GM19099 (cell line): ENCODE results near the gene LMO3.

Source experiments
- POLR2A ChIP-seq: IDR thresholded peaks from 3 replicates; pipeline ENCODE4 v1.6.1; 2011; ENCODE audit warnings: low read depth; ENCODE audit not compliant: insufficient read length; ENCODE audit errors: extremely low read depth

The LMO3 gene

DNA sequence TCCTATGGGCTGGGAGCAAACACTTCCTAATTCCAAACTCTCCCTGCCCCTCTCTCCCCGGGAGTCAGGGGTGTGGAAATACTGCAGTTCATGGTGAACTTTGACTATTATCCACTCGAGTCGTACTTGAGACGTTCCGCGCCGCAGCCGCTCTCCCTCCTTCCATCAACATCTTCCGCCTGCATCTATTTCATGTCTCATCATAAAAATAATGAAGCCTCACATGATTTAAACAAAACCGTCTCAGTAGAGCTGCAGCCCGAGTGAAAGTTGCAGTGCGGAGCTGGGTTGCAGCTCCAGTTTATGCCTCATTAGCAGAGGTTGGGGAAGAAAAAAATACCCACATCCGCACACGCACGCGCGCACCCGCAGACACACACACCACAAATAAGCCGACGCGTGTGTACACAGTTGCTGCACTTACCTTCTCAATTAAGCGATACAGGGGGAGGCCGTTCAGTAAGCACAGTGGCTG lies 283 bp downstream of the LMO3 start:
- TF ChIP-seq POLR2A: no peak

DNA sequence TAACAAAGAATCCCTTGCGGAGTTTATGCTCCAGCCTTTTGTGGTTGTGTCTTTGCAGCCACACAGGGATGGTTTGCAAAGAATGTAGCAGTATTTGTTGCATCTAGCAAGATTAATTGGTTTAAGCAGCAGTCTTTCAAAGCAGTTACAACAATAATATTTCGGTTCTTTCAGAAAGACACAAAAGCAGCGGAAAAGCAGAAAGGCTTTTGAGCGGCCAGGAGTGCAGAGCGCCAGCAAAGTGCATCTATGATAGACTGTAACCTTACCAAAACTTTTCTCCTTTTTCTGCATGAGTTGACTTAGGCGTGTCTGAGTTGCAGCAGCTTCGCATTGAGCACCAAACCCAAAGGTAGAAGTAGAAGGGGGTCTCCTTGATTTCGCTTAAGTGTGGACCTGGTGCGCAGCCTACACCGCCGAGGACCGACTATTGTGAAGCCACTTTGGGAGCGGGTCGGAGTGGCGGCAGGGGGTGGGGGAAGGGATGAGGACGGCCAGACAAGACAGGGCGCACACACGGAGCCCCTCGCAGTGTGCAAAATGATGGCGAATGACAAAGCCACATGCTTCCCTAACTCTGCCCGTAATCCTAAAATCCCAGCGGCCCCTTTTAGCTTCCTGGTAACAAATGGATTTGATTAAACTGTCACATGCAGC lies 1.2 kb downstream of the LMO3 start:
- TF ChIP-seq POLR2A: no peak

DNA sequence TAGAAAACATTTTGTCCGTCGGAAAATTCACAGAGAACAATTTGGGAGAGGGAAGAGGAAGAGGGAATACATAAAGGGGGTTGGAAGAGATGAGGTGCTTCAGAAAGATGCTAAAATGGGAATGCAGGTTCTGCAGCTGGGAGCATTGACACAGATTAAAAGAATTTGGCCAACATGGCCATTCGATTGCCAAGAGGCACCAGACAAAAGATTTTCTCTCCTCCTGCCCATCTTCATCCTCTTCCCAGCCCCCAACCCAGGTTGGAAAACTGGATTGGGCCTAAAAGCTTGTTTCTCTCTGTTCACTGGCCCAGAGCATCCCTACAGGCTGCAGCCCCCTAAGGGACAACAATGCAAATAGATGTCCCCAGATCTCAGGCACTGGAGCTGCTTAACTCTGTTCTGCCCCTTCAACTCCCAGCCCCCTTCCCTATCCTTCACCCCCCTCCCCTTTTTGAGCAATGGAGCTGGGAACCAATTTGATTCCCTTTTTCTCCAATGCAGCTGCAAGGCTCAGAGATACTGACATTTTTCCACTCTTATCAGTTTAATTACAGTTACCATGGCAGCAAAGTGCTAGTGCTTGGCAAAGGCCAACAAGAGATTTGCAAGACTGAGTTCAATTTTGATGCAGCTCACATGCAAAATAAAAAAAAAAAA lies 1.9 kb downstream of the LMO3 start:
- no peak for TF ChIP-seq POLR2A

DNA sequence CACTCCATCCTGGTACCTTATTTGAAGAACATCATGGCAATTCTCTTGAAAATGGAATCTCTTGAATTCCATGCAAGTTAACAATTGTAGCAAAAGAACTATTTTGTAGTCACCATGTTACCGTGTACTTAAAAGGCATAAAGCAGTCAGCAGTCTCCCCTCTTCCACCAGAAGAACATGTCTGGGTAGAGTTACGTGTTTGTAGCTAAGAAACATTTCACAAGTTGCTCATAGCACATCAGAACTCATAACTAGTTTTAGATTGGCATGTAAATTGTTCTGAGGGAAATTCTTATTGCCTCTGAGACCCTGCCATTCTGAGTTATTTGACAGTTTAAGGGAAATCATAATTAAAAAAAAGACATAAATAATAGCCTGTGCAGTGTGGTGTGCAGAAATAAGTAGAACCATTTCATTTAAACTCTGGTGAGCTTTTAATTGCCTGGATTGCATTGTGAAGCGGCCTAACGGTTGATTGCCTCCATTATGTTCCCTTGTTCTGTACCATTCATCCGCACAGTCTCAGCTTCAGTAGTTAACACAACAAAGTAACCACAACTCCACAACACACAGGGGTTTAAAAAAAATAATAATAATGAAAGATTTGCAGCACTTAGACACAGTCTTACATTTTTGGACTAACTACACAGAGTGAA lies 2.6 kb downstream of the LMO3 start:
- TF ChIP-seq POLR2A: no peak

DNA sequence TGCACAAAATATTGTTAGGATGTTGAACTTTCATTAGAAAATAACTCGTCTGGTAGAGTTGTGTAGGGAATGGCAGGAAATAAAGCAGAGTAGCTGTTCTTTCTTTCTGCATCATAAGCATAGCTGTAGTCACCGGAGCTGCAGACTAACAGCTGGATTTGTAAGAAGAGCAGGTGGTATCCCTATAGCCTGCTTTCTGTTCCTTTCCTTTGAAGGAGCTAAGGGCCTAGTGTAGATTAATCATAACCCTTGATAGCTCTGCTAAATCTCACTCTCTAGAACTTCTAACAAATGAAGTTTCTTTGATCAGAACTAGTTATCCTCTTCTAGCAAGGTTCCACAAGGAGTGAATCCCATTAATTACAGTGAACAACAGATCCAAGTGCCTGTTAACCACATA lies 3.5 kb downstream of the LMO3 start:
- TF ChIP-seq POLR2A: no peak

DNA sequence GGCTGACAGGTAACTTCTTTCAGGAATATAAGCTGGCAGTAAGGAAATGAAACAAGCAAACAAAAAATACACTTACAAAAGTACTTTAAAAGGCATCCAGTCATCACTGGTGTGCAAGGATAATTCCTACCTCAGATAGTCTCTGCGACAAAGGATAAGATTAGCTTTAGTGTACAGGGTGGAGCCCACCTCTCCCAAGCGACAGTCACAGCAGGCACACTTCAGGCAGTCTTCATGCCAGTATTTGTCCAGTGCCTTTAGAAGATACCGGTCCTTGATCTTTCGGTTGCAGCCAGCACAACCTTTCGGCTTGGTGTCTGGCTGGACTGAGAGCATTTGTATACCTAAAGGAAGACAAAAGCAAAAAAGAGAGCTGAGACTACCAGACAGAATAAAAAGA lies 5.4 kb downstream of the LMO3 start:
- TF ChIP-seq POLR2A: no peak

DNA sequence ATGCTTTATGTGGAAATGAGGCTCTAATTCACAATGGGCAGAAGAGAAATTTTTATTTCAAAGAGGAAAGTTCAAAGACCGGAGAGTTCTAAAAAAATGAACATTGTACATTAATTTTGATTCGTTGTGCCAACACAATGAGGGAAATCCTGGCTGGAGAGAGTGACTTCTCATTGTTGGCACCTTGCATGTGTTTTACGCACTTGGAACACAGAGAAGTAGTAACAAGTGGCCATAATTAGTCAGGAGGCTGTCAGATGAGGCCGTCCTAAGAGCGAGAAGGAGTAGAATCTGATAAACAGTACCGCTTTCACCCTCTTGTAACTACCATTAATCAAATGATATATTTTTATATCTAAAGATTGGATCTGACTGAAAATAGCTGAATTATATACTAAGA lies 6.9 kb downstream of the LMO3 start:
- TF ChIP-seq POLR2A: no peak

DNA sequence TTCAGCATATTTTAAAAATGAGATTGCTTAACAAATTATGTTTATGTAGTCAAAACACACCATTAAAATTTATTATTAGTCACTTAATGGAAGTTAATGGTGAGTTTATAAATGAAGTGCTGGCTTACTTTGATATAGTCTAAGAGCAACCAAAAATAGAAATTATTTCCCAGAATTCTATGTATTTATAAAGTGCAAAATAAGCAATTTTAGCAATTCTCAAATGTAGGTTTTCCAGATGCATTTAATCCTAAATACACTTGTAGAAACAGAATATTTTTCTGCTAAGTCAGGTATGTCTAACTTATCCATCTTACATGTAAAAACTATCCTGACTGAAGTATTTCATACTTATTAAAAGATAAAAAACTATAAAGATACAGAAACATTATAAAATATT lies 11.2 kb downstream of the LMO3 start:
- no peak for TF ChIP-seq POLR2A

DNA sequence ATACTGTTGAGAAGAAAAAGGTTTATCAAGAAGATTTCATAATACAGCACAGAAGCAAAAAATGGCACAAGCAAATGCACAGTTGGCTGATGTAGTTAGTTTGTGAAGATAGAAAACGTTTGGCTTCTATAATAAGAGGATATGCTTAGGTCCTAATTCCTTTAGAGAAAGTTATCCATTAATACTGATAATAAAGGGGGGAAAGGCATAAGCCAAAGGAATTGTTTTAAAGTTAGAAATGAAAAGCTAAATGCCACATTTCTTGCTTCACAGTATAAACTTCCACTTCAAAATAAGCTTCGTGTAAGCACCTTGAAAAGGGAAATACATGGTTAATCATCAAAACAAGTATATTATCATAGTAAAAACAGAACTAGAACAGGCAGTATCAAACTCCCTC lies 12.4 kb downstream of the LMO3 start:
- TF ChIP-seq POLR2A: no peak

DNA sequence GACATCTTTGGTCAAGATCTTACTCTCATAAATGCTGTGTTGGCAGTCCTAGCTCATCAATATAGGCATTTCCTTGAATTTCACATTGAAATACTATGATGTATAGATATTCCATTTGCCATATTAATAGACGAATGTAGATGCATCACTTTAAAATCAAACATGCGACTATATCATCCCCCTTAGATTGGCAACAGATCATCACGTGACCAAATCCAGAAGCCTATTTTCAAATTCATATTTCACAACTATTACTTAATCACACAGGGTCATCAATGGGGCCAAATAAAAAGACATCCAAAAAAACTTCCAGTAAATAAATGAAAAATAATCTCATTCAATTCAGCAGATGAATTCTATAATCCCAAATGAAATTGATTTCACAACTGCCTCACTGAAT lies 15.3 kb downstream of the LMO3 start:
- TF ChIP-seq POLR2A: no peak

DNA sequence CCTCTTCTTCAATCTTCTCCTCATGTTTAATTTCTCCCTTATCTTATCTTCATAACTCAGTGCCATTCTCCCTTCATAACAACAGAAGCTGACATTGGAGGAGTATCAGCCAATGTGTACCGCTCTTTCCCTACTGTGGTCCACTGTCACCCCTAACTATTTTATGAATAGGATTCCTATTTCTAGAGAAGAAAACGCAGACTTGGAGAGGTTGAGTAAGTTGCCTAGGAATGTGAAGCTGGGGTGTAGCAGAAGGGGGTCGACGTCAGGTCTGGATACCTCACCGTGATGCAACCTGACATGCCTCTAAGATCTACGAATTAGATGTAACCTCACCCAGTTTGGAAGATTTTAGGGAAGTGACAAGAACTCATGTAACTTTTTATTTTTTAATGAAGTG lies 17.1 kb downstream of the LMO3 start:
- no peak for TF ChIP-seq POLR2A

DNA sequence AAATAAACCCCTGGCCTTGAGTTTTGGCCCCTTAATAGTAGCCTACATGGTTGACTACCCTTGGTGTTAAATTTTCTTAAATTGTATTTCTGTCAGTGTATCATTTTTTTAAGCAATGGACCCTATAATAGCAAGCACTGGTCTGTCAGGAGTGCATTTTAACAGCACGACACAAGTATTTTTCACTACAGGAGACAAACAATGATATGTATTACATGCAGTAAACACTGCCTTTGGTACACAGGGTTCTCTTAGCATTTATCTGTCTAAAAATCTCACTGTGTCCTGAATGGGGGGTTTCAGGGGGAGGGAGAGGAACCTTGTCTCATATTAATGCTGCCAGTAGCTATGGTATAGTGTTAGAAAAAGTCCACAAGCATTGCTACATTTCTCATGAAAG lies 18.4 kb downstream of the LMO3 start:
- TF ChIP-seq POLR2A: no peak

DNA sequence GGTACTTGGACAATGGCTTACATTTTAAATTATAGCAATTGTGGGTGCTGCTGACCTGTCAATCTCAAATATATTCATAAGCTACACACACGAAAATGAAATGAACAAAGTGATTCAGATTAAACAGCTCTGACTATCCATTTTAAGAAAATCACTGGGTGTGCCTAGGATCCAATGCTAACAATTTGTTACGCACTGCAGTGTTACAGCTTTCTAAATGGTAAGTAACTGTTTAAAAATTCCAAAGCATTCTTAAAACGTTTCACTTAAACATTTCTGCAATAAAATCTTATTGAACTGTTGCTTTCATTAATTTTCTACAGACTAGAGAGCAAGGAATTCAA lies 18.9 kb downstream of the LMO3 start:
- no peak for TF ChIP-seq POLR2A

DNA sequence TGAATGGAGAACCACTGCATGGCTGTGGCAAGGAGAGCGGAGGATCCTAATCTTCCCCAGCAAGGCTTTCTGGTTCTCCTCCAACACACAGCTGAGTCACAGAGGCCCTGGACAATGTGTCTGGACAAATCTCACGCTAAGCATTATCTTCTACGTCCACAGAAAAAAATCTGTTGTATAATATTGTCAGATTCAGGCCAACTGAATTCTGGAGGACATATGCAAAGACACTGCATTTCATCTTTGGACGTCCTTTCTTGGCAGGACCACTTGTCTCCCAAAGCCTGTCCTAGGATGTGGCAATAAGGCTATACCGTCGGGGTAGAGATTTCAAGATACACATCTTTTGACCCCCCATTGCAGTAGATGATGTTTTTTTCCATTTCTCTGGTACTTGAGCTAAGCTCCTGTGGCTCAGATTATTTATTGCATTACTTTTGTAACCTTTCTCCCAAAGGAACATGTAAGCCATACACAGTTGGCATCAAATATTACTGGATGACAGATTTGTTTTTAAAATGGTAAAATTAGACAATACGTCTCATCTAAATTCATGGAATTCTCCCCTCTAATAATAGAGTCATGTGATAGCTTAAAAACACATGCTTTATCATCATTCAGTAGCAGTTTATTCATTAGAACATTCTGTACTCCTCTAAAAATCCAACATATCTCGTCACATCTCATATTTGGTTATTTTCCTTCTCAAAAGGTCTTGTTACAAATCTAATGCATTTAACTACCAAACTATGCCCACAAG lies 19.4 kb downstream of the LMO3 start:
- no peak for TF ChIP-seq POLR2A

DNA sequence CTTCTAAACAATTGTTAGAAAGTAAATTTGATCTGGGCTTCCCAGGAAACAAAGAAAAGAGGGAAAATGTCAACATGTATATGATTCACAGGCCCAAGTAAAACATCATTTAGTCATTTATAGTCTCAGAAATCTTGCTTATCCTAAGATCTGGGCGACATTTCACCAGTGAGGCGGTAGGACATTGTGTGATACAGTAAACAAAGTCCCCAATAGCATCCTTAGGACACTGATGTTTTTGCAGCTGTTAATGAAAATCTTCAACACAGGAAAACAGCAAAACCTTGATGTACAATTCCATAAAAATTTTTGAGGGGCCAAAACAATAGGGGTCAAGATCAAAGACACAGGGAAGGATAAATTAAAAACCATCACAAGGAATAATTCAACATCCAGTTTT lies 20.2 kb downstream of the LMO3 start:
- TF ChIP-seq POLR2A: no peak

DNA sequence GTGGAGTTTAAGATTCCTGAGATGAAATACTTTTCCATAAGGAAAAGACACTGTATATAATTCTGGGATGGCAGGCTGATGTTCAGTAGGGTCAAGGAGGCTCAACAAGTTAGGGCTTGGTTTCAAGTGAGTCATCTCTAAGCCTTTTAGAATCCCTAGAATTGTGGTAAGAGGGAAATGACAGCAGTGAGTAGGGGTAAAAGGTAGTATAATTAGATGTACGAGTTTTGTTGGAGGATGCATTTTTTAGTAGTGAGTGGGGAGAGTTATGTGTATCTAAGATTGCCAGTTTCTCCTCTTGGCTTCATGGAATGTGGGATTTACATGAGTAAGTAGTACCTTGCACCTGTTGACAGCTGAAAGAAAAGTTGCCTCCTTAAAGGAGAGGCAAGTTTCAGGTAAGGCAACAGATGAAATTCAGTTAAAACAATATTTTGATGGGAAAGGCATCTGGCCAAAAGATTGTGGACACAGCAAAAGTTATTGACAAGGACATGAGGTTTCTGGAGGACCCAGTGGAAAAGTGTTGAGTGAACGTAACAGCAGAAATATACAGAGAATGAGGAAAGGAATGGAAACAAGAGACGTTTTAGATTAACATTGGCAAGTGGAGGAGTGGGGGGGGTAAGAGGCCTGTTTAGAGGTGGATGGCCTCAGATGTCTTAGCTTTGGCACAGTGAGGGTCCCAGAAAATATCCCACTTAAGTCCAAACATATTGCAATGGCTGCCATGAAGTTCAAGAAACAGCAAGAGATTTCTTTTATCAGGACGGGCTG lies 21.8 kb downstream of the LMO3 start:
- TF ChIP-seq POLR2A: no peak

DNA sequence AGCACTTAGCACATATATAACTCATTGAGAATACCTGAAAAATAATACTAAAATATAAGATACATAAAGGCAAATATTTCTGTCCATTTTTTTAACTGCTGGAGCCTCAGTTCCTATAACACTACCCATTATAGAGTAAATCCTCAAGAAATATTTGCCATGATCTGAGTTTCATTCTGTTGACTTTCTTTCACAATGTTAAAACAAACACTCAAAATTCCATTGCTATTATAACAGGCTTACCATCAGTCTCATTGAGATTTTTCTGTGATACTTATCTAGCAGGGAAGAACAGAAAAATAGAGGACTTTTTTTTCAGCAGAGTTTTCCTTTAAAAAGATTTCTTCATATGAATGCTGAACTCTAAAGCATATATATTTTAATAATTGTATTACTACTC lies 24.5 kb downstream of the LMO3 start:
- TF ChIP-seq POLR2A: no peak
